Measurements from ENCODE around the gene AP2A1.
A peak's percentile ranks its signal among the peaks of the same experiment; 100 is the strongest.

The AP2A1 gene

DNA sequence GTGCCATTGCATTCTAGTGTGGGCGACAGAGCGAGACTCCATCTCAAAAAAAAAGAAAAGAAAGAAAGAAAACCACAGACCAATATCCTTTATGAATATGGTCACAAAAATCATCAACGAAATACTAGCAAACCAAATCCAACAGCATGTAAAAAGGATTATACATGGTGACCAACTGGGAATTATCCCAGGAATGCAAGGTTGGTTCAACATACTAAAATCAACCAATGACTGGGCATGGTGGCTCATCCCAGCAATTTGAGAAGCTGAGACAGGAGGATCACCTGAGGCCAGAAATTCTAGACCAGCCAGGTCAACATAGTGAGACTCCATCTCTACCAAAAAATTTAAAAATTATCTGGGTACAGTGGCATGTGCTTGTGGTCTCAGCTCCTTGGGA lies 10.8 kb upstream of the AP2A1 start:
- Mint-ChIP-seq H3K4me3 (no peak overlapping the region), H3K4me1 (no peaks in the 10 kb centered on the region)

DNA sequence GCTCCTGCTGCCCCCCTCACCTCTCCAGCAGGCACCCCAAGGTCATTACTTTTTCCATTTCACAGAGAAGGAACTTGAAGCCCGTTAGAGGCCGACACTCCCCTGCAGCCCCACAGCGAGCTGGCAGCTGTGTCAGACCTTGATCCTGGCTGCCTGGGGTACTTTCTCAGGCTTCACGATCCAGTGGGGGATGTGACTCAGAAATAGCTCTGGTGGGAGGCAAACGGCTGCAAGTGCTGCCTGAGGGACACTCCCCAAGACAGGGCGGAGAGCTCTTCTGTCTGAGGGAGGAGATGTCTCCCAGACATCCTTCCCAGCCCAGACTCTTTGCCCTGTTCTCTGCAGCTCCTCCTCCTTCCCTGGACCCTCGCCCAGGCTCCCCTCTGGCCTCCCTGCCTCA lies 8.5 kb upstream of the AP2A1 start:
- no peaks in the 10 kb centered on the region for H3K36me3 Mint-ChIP-seq
- H3K4me3 Mint-ChIP-seq = no peak overlapping the region
- H3K9me3 Mint-ChIP-seq = no peaks in the 10 kb centered on the region
- no peak overlapping the region for H3K27ac Mint-ChIP-seq
- H3K27me3 Mint-ChIP-seq = no peaks in the 10 kb centered on the region
- no peaks in the 10 kb centered on the region for H3K4me1 Mint-ChIP-seq

More for the DNA sequence above, 10.8 kb upstream of the AP2A1 start:
- H3K27me3 Mint-ChIP-seq = no peaks in the 10 kb centered on the region
- H3K9me3 Mint-ChIP-seq = no peaks in the 10 kb centered on the region
- H3K36me3 Mint-ChIP-seq = no peaks in the 10 kb centered on the region
- no peak overlapping the region for H3K27ac Mint-ChIP-seq

DNA sequence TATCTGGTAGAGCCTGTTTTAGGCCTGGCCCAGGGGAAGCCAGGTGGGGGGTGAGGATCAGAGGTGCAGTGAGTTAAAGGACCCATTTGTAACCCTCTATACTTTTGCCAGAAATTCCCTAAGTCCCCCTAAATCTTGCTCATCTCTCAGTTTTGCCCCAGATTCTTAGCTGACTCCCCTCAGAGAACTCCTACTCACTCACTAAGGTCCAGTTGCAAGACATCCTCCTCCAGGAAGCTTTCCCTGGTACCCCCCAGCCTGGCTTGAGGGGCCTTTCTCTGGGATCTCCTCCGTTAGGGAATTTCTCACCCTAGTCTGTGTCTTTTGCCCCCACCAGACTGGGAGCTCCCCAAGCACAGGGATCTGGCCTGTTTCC lies 5.6 kb upstream of the AP2A1 start:
- H3K4me1 Mint-ChIP-seq = peaks cover 5% of the 10 kb centered on the region
- H3K4me3 Mint-ChIP-seq = no peak overlapping the region
- no peaks in the 10 kb centered on the region for H3K27me3 Mint-ChIP-seq
- H3K9me3 Mint-ChIP-seq = no peaks in the 10 kb centered on the region
- no peak overlapping the region for H3K27ac Mint-ChIP-seq
- H3K36me3 Mint-ChIP-seq = no peaks in the 10 kb centered on the region

DNA sequence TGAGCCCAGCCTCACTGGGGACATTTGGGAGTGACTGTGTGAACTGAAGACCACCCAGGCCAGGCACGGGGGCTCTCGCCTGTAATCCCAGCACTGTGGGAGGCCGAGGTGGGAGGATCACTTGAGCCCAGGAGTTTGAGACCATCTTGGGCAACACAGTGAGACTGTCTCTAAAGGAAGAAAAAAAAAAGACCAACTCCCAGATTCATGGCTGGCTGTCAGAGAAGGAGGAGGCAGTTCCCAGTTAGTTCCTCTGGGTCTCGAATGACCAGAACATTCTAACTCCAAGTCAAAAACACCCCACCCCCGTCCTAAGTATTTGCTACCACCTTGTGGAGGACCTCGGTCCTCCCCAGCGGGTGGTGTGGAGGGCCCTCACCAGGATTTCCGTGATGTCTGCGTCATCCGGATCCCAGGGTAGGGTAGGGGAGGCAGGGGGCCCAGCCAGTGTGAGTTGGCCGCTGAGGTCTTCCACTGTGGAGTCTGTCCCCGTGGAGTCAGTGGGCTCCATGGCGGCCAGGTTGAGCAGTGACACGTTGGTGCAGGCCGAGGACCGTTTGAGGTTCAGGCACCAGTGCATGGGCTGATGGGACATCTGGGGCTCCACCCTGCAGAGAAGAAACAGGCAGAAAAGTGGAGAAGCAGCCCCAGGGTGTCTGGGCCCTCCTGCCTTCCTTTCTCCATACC lies 5.0 kb upstream of the AP2A1 start:
- Mint-ChIP-seq H3K27ac (no peak overlapping the region), H3K4me3 (no peak overlapping the region), H3K4me1 (peaks cover 6% of the 10 kb centered on the region)

GRCh38 chr19:49763230-49763629 lies 3.6 kb upstream of the AP2A1 start, which contains the start of gene TSKS:
Gene TSKS, minus strand, starts transcription at chr19:49763306. Its CDS starts 59 bp downstream, at chr19:49763247.
- H3K27ac Mint-ChIP-seq = no peak within 1 kb of the TSS
- H3K4me1 Mint-ChIP-seq = peaks cover 18% of the 10 kb centered on the region
- no peaks in the 10 kb centered on the region for H3K27me3 Mint-ChIP-seq
- H3K4me3 Mint-ChIP-seq = no peak within 1 kb of the TSS
- no peaks in the 10 kb centered on the region for H3K36me3 Mint-ChIP-seq
- no peaks in the 10 kb centered on the region for H3K9me3 Mint-ChIP-seq

More for the DNA sequence above, 5.0 kb upstream of the AP2A1 start:
- Mint-ChIP-seq H3K36me3 (no peaks in the 10 kb centered on the region), H3K9me3 (no peaks in the 10 kb centered on the region), H3K27me3 (no peaks in the 10 kb centered on the region)

DNA sequence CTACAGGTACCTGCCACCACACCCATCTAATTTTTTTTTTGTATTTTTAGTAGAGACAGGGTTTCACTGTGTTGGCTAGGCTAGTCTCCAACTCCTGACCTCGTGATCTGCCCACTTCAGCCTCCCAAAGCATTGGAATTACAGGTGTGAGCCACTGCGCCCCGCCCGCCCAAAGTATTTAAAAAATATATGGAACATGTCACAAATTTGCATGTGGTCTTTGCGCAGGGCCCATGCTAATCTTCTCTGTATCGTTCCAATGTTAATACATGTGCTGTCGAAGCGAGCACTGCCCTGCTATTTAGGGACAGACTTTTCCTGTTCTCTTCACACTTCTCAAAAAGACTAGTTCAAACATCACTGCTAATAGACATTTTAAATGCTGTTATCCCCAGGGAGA lies 2.5 kb upstream of the AP2A1 start:
- Mint-ChIP-seq H3K36me3 (no peaks in the 10 kb centered on the region), H3K4me3 (peak overlapping the region; percentile 44), H3K9me3 (no peaks in the 10 kb centered on the region), H3K27ac (no peak overlapping the region), H3K4me1 (peaks cover 27% of the 10 kb centered on the region), H3K27me3 (no peaks in the 10 kb centered on the region)

GRCh38 chr19:49766007-49766929 lies 533 bp upstream of the AP2A1 start:
- Mint-ChIP-seq H3K4me3 (peak overlapping the region; percentile 93), H3K9me3 (no peaks in the 10 kb centered on the region), H3K36me3 (no peaks in the 10 kb centered on the region), H3K27me3 (no peaks in the 10 kb centered on the region), H3K27ac (peak overlapping the region; percentile 95), H3K4me1 (peaks cover 34% of the 10 kb centered on the region)

GRCh38 chr19:49767381-49767780 lies 580 bp downstream of the AP2A1 start:
- Mint-ChIP-seq H3K4me1 (peaks cover 34% of the 10 kb centered on the region), H3K4me3 (peak overlapping the region; percentile 93), H3K9me3 (no peaks in the 10 kb centered on the region), H3K27ac (peak overlapping the region; percentile 76), H3K36me3 (no peaks in the 10 kb centered on the region), H3K27me3 (no peaks in the 10 kb centered on the region)

GRCh38 chr19:49767967-49768581 lies 1.3 kb downstream of the AP2A1 start:
- Mint-ChIP-seq H3K36me3 (no peaks in the 10 kb centered on the region), H3K4me3 (peak overlapping the region; percentile 93), H3K9me3 (no peaks in the 10 kb centered on the region), H3K4me1 (peaks cover 38% of the 10 kb centered on the region), H3K27ac (peak overlapping the region; percentile 76), H3K27me3 (no peaks in the 10 kb centered on the region)

DNA sequence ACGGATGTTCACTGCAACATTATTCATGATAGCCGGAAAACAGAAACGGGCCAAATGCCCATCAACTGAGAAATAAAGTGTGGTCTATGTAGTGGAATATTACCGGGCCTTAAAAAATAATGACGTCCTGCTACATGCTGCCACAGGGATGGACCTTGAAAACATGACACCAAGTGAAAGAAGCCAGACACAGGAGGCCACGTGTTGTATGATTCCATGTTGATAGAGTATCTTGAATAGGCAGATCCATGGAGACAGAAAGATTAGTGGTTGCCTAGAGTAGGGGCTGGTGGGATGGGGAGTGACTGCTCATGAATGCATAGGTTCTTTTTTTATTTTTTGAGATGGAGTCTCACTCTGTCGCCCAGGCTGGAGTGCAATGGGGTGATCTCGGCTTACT lies 3.7 kb downstream of the AP2A1 start:
- Mint-ChIP-seq H3K36me3 (peaks cover 2% of the 10 kb centered on the region), H3K4me3 (no peak overlapping the region), H3K4me1 (peaks cover 46% of the 10 kb centered on the region), H3K27me3 (no peaks in the 10 kb centered on the region), H3K27ac (peak overlapping the region; percentile 49), H3K9me3 (no peaks in the 10 kb centered on the region)

DNA sequence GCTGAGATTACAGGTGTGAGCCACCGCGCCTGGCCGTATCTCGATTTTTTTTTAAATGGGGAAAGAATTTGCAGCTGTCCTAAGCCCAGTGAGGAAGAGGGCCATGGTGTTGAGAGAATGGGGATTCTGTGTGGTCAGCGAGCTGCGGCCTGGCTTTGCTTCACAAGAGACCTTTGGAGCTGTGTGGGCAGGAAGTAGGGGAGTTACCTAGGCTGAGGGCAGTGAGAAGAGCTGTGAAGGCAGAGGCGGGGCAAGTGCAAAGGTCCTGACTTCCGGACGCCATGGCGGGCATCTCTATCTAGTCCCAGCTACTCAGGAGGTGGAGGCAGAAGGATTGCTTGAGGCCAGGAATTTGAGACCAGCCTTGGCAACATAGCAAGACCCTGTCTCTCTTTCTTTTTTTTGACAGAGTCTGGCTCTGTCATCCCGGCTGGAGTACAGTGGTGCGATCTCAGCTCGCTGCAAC lies 4.9 kb downstream of the AP2A1 start:
- no peaks in the 10 kb centered on the region for H3K27me3 Mint-ChIP-seq
- no peaks in the 10 kb centered on the region for H3K9me3 Mint-ChIP-seq
- H3K27ac Mint-ChIP-seq = no peak overlapping the region
- H3K4me1 Mint-ChIP-seq = peaks cover 46% of the 10 kb centered on the region
- H3K36me3 Mint-ChIP-seq = peaks cover 2% of the 10 kb centered on the region
- peak overlapping the region; percentile 3 for H3K4me3 Mint-ChIP-seq

GRCh38 chr19:49772850-49773432 lies 6.1 kb downstream of the AP2A1 start:
- H3K27ac Mint-ChIP-seq = no peak overlapping the region
- no peaks in the 10 kb centered on the region for H3K9me3 Mint-ChIP-seq
- no peak overlapping the region for H3K4me3 Mint-ChIP-seq
- H3K4me1 Mint-ChIP-seq = peaks cover 37% of the 10 kb centered on the region
- peaks cover 2% of the 10 kb centered on the region for H3K36me3 Mint-ChIP-seq
- no peaks in the 10 kb centered on the region for H3K27me3 Mint-ChIP-seq

GRCh38 chr19:49773663-49774350 lies 7.0 kb downstream of the AP2A1 start:
- Mint-ChIP-seq H3K27me3 (no peaks in the 10 kb centered on the region), H3K36me3 (peaks cover 2% of the 10 kb centered on the region), H3K27ac (no peak overlapping the region), H3K4me1 (peaks cover 35% of the 10 kb centered on the region), H3K9me3 (no peaks in the 10 kb centered on the region), H3K4me3 (no peak overlapping the region)

DNA sequence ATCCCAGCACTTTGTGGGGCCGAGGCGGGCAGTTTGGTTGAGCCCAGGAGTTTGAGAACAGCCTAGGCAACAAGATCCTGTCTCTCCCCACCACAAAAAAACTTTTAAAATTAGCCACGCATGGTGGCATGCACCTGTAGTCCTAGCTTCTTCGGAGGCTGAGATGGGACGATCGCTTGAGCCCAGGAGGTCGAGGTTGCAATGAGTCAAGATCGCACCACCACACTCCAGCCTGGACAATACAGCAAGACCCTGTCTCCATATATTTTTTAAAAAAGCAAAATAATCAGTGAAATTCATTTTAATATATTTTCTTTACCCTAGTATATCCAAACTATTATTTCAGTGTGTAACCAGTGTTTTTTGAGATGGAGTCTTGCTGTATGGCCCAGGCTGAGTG lies 8.2 kb downstream of the AP2A1 start:
- peaks cover 2% of the 10 kb centered on the region for H3K36me3 Mint-ChIP-seq
- H3K27me3 Mint-ChIP-seq = no peaks in the 10 kb centered on the region
- H3K4me3 Mint-ChIP-seq = no peak overlapping the region
- H3K4me1 Mint-ChIP-seq = peaks cover 32% of the 10 kb centered on the region
- no peaks in the 10 kb centered on the region for H3K9me3 Mint-ChIP-seq
- H3K27ac Mint-ChIP-seq = no peak overlapping the region

Measured in activated naive CD4-positive, alpha-beta T cell treated with anti-CD3 and anti-CD28 coated beads, Interleukin-2, amount 50 U/mL, for 24 hours (primary cell).